Ishikawa (cell line): ENCODE measurements around the gene ATP11A.

Experiments used
- CEBPB ChIP-seq: IDR thresholded peaks from 2 replicates; pipeline ENCODE4 v1.6.1; 2012
- CREB1 ChIP-seq: IDR thresholded peaks from 2 replicates; pipeline ENCODE4 v1.6.1; 2012; ENCODE audit warnings: low read depth
- EGR1 ChIP-seq: IDR thresholded peaks from 2 replicates; pipeline ENCODE4 v1.6.1; 2012
- EP300 ChIP-seq: IDR thresholded peaks from 2 replicates; pipeline ENCODE4 v1.6.1; 2012; ENCODE audit warnings: borderline replicate concordance
- FOXM1 ChIP-seq: IDR thresholded peaks from 2 replicates; pipeline ENCODE4 v1.6.1; 2012; ENCODE audit warnings: low read depth, borderline replicate concordance
- RAD21 ChIP-seq: IDR thresholded peaks from 2 replicates; pipeline ENCODE4 v1.6.1; 2012; ENCODE audit warnings: low read depth
- REST ChIP-seq: IDR thresholded peaks from 2 replicates; pipeline ENCODE4 v1.6.1; 2012; ENCODE audit warnings: low read depth, mild to moderate bottlenecking
- YY1 ChIP-seq: IDR thresholded peaks from 2 replicates; pipeline ENCODE4 v1.6.1; 2012; ENCODE audit warnings: low read depth

GRCh38 chr13:112716841-112717520, 27.1 kb downstream of the ATP11A start:
- TF ChIP-seq RAD21 = no peak
- no peak for TF ChIP-seq CEBPB
- TF ChIP-seq FOXM1 = no peak
- no peak for TF ChIP-seq YY1
- no peak for TF ChIP-seq CREB1
- no peak for TF ChIP-seq EGR1
- no peak for TF ChIP-seq REST
- no peak for TF ChIP-seq EP300
